ENCODE results near the gene ECT2. TPM values are rescaled to one million over a fixed set of nuclear protein-coding genes. Genes with fewer than 3 reads are reported as not detected.

Gene ECT2
- total RNA-seq, 4 donors from 2014 or later, result 6.8 to 10.7 (median 7.2) TPM

GRCh38 chr3:172840463-172840862 lies 89.9 kb downstream of the ECT2 start:
- intact Hi-C loops (cut with DNase I), result no loop called here
- Histone ChIP-seq H3K4me3 (replicated peaks in 1 of 3) (no peak overlapping the region), H3K27me3 (no peaks in the 10 kb centered on the region), H3K36me3 (no peaks in the 10 kb centered on the region), H3K27ac (no peak overlapping the region), H3K9me3 (no peaks in the 10 kb centered on the region), H3K4me1 (no peaks in the 10 kb centered on the region)
- no peak for TF ChIP-seq POLR2A (IDR thresholded peaks at IDR 0.05)
- no peak for TF ChIP-seq CTCF (IDR thresholded peaks at IDR 0.05)
- DNase-seq, result no peak
- 82% methylated on average over 4 of the region's 4 CpGs for WGBS, 2 donors

GRCh38 chr3:172840913-172841312 lies 90.4 kb downstream of the ECT2 start:
- Histone ChIP-seq H3K9me3 (no peaks in the 10 kb centered on the region), H3K27me3 (no peaks in the 10 kb centered on the region), H3K27ac (no peak overlapping the region), H3K4me3 (replicated peaks in 1 of 3) (no peak overlapping the region), H3K4me1 (no peaks in the 10 kb centered on the region), H3K36me3 (no peaks in the 10 kb centered on the region)
- intact Hi-C loops (cut with DNase I), result no loop called here
- no peak for TF ChIP-seq CTCF (IDR thresholded peaks at IDR 0.05)
- TF ChIP-seq POLR2A (IDR thresholded peaks at IDR 0.05), result no peak
- WGBS, 2 donors, result 52 to 57% methylated on average over 4 of the region's 4 CpGs
- no peak for DNase-seq

DNA sequence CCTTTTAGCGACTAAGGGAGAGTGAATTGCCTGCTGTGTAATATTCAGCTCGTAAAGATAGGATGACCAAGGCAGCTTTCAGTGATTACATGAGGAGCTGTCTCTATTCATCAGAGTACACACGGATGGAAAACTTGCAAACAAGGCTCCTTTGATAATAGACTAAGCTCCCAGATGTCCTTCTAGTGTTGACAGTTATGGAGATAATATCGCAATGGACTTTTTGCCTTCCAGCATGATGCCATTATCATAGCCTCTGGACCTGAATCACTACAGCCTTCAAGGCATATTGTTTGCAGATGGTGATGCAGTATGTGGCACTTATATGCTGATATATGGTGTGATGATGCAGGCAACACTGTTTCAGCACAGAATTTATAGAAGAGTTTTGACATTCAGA lies 93.9 kb downstream of the ECT2 start:
- no peak overlapping the region for H3K27ac ChIP-seq
- TF ChIP-seq CTCF (IDR thresholded peaks at IDR 0.05) (no peak), POLR2A (IDR thresholded peaks at IDR 0.05) (no peak)
- no peaks in the 10 kb centered on the region for H3K9me3 ChIP-seq
- intact Hi-C loops (cut with DNase I), result no loop called here
- no peaks in the 10 kb centered on the region for H3K4me1 ChIP-seq
- no peak overlapping the region for H3K4me3 ChIP-seq (replicated peaks in 1 of 3)
- DNase-seq, result no peak
- no peaks in the 10 kb centered on the region for H3K36me3 ChIP-seq
- no peaks in the 10 kb centered on the region for H3K27me3 ChIP-seq
- WGBS, 2 donors, result 81 to 93% methylated on average over 4 of the region's 4 CpGs

DNA sequence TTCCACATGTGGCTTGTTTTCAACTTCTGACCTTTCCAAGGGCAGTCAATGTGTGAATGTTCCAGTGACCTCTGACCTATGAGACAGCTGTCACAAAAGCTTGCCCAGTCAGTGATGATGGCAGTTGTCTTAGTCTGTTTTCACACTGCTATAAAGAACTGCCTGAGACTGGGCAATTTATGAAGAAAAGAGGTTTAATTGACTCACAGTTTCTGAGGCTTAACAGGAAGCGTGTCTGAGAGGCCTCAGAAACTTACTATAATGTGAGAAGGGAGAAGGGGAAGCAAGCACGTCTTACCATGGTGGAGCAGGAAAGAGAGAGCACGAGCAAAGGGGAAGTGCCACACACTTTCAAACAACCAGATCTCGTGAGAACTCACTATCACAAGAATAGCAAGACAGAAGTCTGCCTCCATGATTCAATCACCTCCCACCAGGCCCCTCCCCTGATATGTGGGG lies 95.6 kb downstream of the ECT2 start:
- no peak for TF ChIP-seq CTCF (IDR thresholded peaks at IDR 0.05)
- TF ChIP-seq POLR2A (IDR thresholded peaks at IDR 0.05), result no peak
- Histone ChIP-seq H3K27ac (no peak overlapping the region), H3K36me3 (no peaks in the 10 kb centered on the region), H3K27me3 (no peaks in the 10 kb centered on the region), H3K4me1 (no peaks in the 10 kb centered on the region), H3K4me3 (replicated peaks in 1 of 3) (no peak overlapping the region), H3K9me3 (no peaks in the 10 kb centered on the region)
- intact Hi-C loops (cut with DNase I), result no loop called here
- DNase-seq, result no peak
- 57 to 71% methylated on average over 4 of the region's 4 CpGs for WGBS, 2 donors

DNA sequence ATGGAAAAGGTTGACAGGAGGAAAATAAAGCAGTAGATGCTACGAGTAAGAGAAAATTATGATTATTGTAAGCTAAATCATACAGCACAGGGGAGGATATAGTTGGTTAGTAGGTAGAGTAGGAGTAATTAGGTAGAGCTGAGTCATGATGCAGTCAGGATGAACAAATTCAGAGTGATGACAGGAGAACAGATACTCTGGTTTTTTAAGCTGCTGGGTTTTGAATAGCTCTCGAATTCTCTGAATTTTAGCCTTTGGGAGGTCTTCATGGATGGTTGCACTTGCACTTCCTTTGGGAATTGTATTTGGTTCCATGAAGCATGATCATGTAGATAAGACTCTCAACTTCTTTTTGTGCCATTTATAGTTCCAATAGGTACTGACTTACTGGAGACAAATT lies 96.2 kb downstream of the ECT2 start:
- Histone ChIP-seq H3K36me3 (no peaks in the 10 kb centered on the region), H3K4me1 (no peaks in the 10 kb centered on the region), H3K27me3 (no peaks in the 10 kb centered on the region), H3K9me3 (no peaks in the 10 kb centered on the region), H3K4me3 (replicated peaks in 1 of 3) (no peak overlapping the region), H3K27ac (no peak overlapping the region)
- intact Hi-C loops (cut with DNase I), result no loop called here
- WGBS, 2 donors, result 55 to 58% methylated on average over 2 of the region's 2 CpGs
- DNase-seq, result no peak
- no peak for TF ChIP-seq CTCF (IDR thresholded peaks at IDR 0.05)
- TF ChIP-seq POLR2A (IDR thresholded peaks at IDR 0.05), result no peak

All from thyroid gland (tissue), 4 donors.